SK-N-SH (cell line): ENCODE measurements around the gene NEGR1. TPM values are rescaled to one million over a fixed set of nuclear protein-coding genes. Genes with fewer than 3 reads are reported as not detected.

Source experiments
- CTCF ChIA-PET: fragments of 300-600, 350-600 bp; formaldehyde crosslinking; extraction: SDS; loops from one replicate; lab custom pipeline; 2021; lab: Yijun Ruan, JAX
- POLR2A ChIA-PET: fragments of 350-600 bp; sonication (Branson Sonifier 250); formaldehyde crosslinking; extraction: SDS; loops from one replicate; lab custom pipeline; 2020; ENCODE audit warnings: antibody characterized with exemption, inconsistent platforms; lab: Yijun Ruan, JAX
- DNase-seq: peaks from one replicate; pipeline ENCODE4 v3.0.0; 2012
- H2AFZ ChIP-seq: fragments of 200-600 bp; sonication (generic); 2 replicates; pipeline ENCODE4 v1.8.1; 2016; ENCODE audit warnings: antibody characterized with exemption, mild to moderate bottlenecking, low read depth
- H3F3A ChIP-seq: fragments of 200-600 bp; sonication (generic); replicated peaks from 2 replicates; pipeline ENCODE3; 2016; ENCODE audit warnings: antibody characterized with exemption, mild to moderate bottlenecking; ENCODE audit not compliant: insufficient read depth
- H3K27ac ChIP-seq, 2 experiments: fragments of 200-500 bp in 1 of 2; fragments of 200-600 bp in 1 of 2; sonication (Bioruptor generic) in 1 of 2; sonication (generic), shearing (Covaris generic) in 1 of 2; 2 replicates each; pipeline versions ENCODE4 v1.5.1 to v1.6.1; 2014 to 2016; ENCODE audit warnings: low read depth in 2 of 2, inconsistent platforms in 1 of 2, low read length in 1 of 2, mild to moderate bottlenecking in 1 of 2, mixed read lengths in 1 of 2
- H3K27me3 ChIP-seq: fragments of 200-600 bp; sonication (generic), shearing (Covaris generic); 2 replicates; pipeline ENCODE4 v1.6.1; 2016; ENCODE audit warnings: mixed run types; ENCODE audit not compliant: insufficient read depth
- H3K36me3 ChIP-seq, 2 experiments: fragments of 200-500 bp in 1 of 2; fragments of 200-600 bp in 1 of 2; sonication (Bioruptor generic) in 1 of 2; sonication (generic) in 1 of 2; replicated peaks in 1 of 2; 2 replicates each; pipeline versions ENCODE3 to v1.5.1; 2014 to 2016; ENCODE audit warnings: low read length in 1 of 2, mild to moderate bottlenecking in 1 of 2; ENCODE audit not compliant: insufficient read depth in 2 of 2, control insufficient read depth in 1 of 2
- H3K4me1 ChIP-seq, 2 experiments: fragments of 200-500 bp in 1 of 2; fragments of 200-600 bp in 1 of 2; sonication (Bioruptor generic) in 1 of 2; sonication (generic), shearing (Covaris generic) in 1 of 2; 2 replicates each; pipeline versions ENCODE4 v1.5.1 to v1.6.1; 2014 to 2016; ENCODE audit warnings: low read depth in 1 of 2, low read length in 1 of 2, mixed run types in 1 of 2; ENCODE audit not compliant: insufficient read depth in 2 of 2, control insufficient read depth in 1 of 2
- H3K4me2 ChIP-seq: fragments of 200-600 bp; sonication (generic), shearing (Covaris generic); 2 replicates; pipeline ENCODE4 v1.6.1; 2017; ENCODE audit warnings: mixed run types
- H3K4me3 ChIP-seq, 2 experiments: fragments of 200-500 bp in 1 of 2; fragments of 200-600 bp in 1 of 2; sonication (Bioruptor generic) in 1 of 2; sonication (generic), shearing (Covaris generic) in 1 of 2; 2 replicates each; pipeline versions ENCODE4 v1.5.1 to v1.8.1; 2014 to 2016; ENCODE audit warnings: low read depth in 2 of 2, inconsistent platforms in 1 of 2, low read length in 1 of 2, mild to moderate bottlenecking in 1 of 2, mixed read lengths in 1 of 2, moderate library complexity in 1 of 2
- H3K79me2 ChIP-seq: fragments of 200-600 bp; sonication (generic); 2 replicates; pipeline ENCODE4 v1.8.1; 2017; ENCODE audit warnings: mild to moderate bottlenecking; ENCODE audit not compliant: insufficient read depth
- H3K9ac ChIP-seq: fragments of 200-600 bp; sonication (generic); 2 replicates; pipeline ENCODE4 v1.6.1; 2017; ENCODE audit warnings: mixed run types
- H3K9me2 ChIP-seq: fragments of 200-600 bp; sonication (generic); 2 replicates; pipeline ENCODE4 v1.6.1; 2017; ENCODE audit warnings: mixed run types
- H3K9me3 ChIP-seq: fragments of 200-600 bp; sonication (generic); 2 replicates; pipeline ENCODE4 v1.6.1; 2017; ENCODE audit warnings: mixed run types, mild to moderate bottlenecking, moderate library complexity
- H4K20me1 ChIP-seq: fragments of 200-600 bp; sonication (generic); 2 replicates; pipeline ENCODE4 v1.6.1; 2017; ENCODE audit warnings: mild to moderate bottlenecking, mixed run types; ENCODE audit not compliant: insufficient read depth
- CHD2 ChIP-seq: fragments of 150-350 bp; IDR thresholded peaks from 2 replicates; pipeline ENCODE4 v1.6.1; 2018; ENCODE audit warnings: low read length; ENCODE audit not compliant: partially characterized antibody
- CTCF ChIP-seq: fragments of 200-600 bp; sonication (generic); IDR thresholded peaks from 2 replicates; pipeline ENCODE4 v1.6.1; 2017; ENCODE audit warnings: antibody characterized with exemption, mild to moderate bottlenecking, moderate library complexity
- EZH2phosphoT487 ChIP-seq: fragments of 200-600 bp; sonication (generic); IDR thresholded peaks from 2 replicates; pipeline ENCODE4 v1.6.1; 2017; ENCODE audit warnings: low read depth, mixed run types, mild to moderate bottlenecking, antibody characterized with exemption, moderate library complexity, borderline replicate concordance
- FOSL2 ChIP-seq: IDR thresholded peaks from 2 replicates; pipeline ENCODE4 v1.4.0; 2012; ENCODE audit warnings: low read depth, mild to moderate bottlenecking, moderate library complexity, borderline replicate concordance
- FOXJ3 ChIP-seq: sonication (generic); formaldehyde crosslinking; IDR thresholded peaks from 2 replicates; pipeline ENCODE4 v1.5.1; 2020; ENCODE audit warnings: mild to moderate bottlenecking, missing genetic modification reagents
- FOXM1 ChIP-seq: IDR thresholded peaks from 2 replicates; pipeline ENCODE4 v1.4.0; 2012; ENCODE audit warnings: low read depth, mild to moderate bottlenecking
- GABPA ChIP-seq: IDR thresholded peaks from 2 replicates; pipeline ENCODE4 v1.4.0; 2012; ENCODE audit warnings: low read depth, mild to moderate bottlenecking
- GATA2 ChIP-seq: sonication (generic); formaldehyde crosslinking; IDR thresholded peaks from 2 replicates; pipeline ENCODE4 v1.5.0; 2020; ENCODE audit warnings: mild to moderate bottlenecking, missing genetic modification reagents
- JUND ChIP-seq: IDR thresholded peaks from 2 replicates; pipeline ENCODE4 v1.4.0; 2012
- MAX ChIP-seq: IDR thresholded peaks from 2 replicates; pipeline ENCODE4 v1.4.0; 2012; ENCODE audit warnings: low read depth
- MEF2A ChIP-seq: IDR thresholded peaks from 2 replicates; pipeline ENCODE4 v1.4.0; 2012; ENCODE audit warnings: low read depth, borderline replicate concordance
- NFIC ChIP-seq: IDR thresholded peaks from 2 replicates; pipeline ENCODE4 v1.4.0; 2012; ENCODE audit warnings: borderline replicate concordance
- NRF1 ChIP-seq: IDR thresholded peaks from 2 replicates; pipeline ENCODE4 v1.6.1; 2012; ENCODE audit warnings: low read depth, mild to moderate bottlenecking, low read length
- RCOR1 ChIP-seq: fragments of 150-350 bp; IDR thresholded peaks from 2 replicates; pipeline ENCODE4 v1.6.1; 2017; ENCODE audit warnings: antibody characterized with exemption, low read length
- REST ChIP-seq: IDR thresholded peaks from 2 replicates; pipeline ENCODE4 v1.6.1; 2012; ENCODE audit warnings: mild to moderate bottlenecking, low read depth, low read length, moderate library complexity
- RFX5 ChIP-seq: IDR thresholded peaks from 2 replicates; pipeline ENCODE4 v1.6.1; 2012; ENCODE audit warnings: mild to moderate bottlenecking, improper control_type of control experiment, low read length
- SIN3A ChIP-seq: IDR thresholded peaks from 2 replicates; pipeline ENCODE4 v1.6.1; 2012; ENCODE audit warnings: low read depth, mild to moderate bottlenecking, low read length, moderate library complexity, borderline replicate concordance
- SMC3 ChIP-seq: IDR thresholded peaks from 2 replicates; pipeline ENCODE4 v1.6.1; 2012; ENCODE audit warnings: low read depth, low read length, improper control_type of control experiment
- TCF12 ChIP-seq: IDR thresholded peaks from 2 replicates; pipeline ENCODE4 v1.4.0; 2012
- USF2 ChIP-seq: fragments of 150-350 bp; IDR thresholded peaks from 2 replicates; pipeline ENCODE4 v1.6.1; 2017; ENCODE audit warnings: antibody characterized with exemption, low read length, low read depth, borderline replicate concordance
- ZBTB33 ChIP-seq: IDR thresholded peaks from 2 replicates; pipeline ENCODE4 v1.4.0; 2012; ENCODE audit warnings: low read depth, borderline replicate concordance
- WGBS: methylation state at CpG from one replicate; pipeline ENCODE4 v1.1.6; 2017; ENCODE audit warnings: low lambda C conversion rate; 5-methylcytosine and 5-hydroxymethylcytosine counted together
- polyA plus RNA-seq, 3 experiments: library from polyadenylated mRNA; depleted of rRNA; stranded (reverse); fragments of >200 nt; gene quantifications; 2 replicates each; pipeline ENCODE4 v1.2.3, GENCODE V29; 2012

Gene NEGR1
- polyA plus RNA-seq, 1 of the 3 experiments (the other 2 are of a cell fraction) = 0.21 TPM

GRCh38 chr1:71706029-71706671 is 576.2 kb downstream of the NEGR1 start (continued):
- TF ChIP-seq REST (no peak), FOXJ3 (CRISPR knock-in tag) (peak; percentile 35; the same call in 1 of the 2 replicates), SIN3A (no peak), GATA2 (CRISPR knock-in tag) (peak; percentile 20; the same call in 1 of the 2 replicates), SMC3 (no peak)
- TF ChIP-seq, all 33 proteins: peak for 5

- 39% methylated on average over 1 of the region's 1 CpG for WGBS
These were observed 584.2 kb downstream of the NEGR1 start for GRCh38 chr1:71698186-71698585.

More at GRCh38 chr1:71698186-71698585, 584.2 kb downstream of the NEGR1 start:
- ChIA-PET POLR2A (no interaction called here), CTCF (no interaction called here)
- Histone ChIP-seq H3K4me1 (no peaks in the 10 kb centered on the region), H3K4me3 (no peak overlapping the region), H3K9me3 (no peaks in the 10 kb centered on the region), H3K4me2 (no peak overlapping the region), H4K20me1 (no peaks in the 10 kb centered on the region), H3K9ac (no peak overlapping the region), H3K27me3 (no peaks in the 10 kb centered on the region), H3F3A (no peaks in the 10 kb centered on the region), H3K9me2 (no peaks in the 10 kb centered on the region), H3K27ac (no peak overlapping the region), H3K36me3 (no peaks in the 10 kb centered on the region), H2AFZ (no peak overlapping the region), H3K79me2 (no peaks in the 10 kb centered on the region)
- no peak for TF ChIP-seq SMC3
- no peak for TF ChIP-seq MAX
- no peak for TF ChIP-seq EZH2phosphoT487
- TF ChIP-seq TCF12 = no peak
- TF ChIP-seq SIN3A = no peak
- TF ChIP-seq RCOR1 = no peak
- no peak for TF ChIP-seq ZBTB33
- no peak for TF ChIP-seq FOXM1
- TF ChIP-seq NFIC = no peak
- TF ChIP-seq CTCF = no peak
- TF ChIP-seq JUND = no peak
- TF ChIP-seq MEF2A = no peak
- no peak for TF ChIP-seq CHD2
- no peak for TF ChIP-seq NRF1
- TF ChIP-seq RFX5 = no peak
- no peak for TF ChIP-seq GATA2 (CRISPR knock-in tag)
- no peak for TF ChIP-seq GABPA
- TF ChIP-seq USF2 = no peak
- TF ChIP-seq FOSL2 = no peak
- DNase-seq = no peak
